ENCODE measurements around the gene MAST4.

MAST4 gene

DNA sequence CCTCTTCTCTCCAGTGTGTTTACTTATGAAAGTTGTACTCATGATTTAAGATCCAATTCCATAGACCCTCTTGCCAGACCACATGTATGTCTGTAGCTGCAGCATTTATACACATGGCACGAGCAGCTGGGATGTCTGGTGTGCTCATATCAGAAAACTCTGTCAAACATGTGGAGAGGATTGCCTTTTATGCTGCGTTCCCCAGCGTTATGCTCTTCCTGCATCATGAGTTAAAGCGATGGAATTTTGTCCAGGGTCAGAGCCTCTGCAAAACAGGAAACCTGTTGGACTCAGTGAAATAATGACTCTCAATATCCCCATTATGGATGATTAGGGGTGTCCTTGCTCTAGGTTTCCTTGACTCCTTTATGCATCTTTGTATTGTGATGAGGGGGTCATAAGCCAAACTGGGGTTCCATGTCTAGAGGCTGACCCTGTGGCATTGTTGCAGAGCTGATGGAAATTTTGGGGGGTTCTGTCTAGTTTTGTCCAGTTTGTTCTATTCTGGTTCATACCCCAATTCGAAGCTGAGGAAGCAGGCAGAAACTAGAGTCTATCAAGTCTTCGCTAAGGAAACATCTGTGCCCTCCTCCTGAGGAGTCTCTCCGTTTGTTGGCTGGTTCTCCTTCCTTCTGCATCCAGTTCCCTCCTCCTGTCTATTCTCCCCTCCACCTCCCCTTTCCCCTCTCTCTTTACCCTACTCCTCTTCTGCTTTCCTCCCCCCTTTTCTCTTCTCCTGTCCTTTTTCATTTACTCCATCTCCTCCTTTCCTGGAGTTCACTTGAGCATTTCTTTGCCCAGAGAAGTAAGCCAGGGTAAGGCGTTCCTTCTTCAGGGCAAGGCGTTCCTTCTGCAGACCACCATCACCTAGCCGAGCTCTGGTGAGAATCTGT is 252.8 kb downstream of the MAST4 start:
- no peak for DNase-seq (ENCODE audit: low spot score)

DNA sequence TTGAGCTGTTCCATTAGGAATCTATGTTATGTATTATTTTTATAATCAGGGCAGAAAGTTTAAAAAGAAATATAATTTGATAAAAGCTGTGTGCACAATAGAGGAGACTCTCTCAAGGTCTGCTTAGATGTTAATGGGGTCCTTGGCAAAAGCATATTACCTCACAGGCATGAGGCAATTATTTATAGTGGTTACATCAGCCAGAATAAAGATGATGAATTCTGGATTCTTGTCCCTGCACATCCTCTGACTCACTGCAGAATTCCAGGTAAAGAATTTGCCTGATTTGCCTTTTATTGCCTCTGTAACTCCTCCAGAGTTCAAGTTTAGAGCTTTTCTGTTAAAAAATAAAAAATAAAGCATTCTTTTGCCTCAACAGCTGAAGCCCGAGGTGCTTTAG is 253.6 kb downstream of the MAST4 start:
- no peak for DNase-seq (ENCODE audit: low spot score)

DNA sequence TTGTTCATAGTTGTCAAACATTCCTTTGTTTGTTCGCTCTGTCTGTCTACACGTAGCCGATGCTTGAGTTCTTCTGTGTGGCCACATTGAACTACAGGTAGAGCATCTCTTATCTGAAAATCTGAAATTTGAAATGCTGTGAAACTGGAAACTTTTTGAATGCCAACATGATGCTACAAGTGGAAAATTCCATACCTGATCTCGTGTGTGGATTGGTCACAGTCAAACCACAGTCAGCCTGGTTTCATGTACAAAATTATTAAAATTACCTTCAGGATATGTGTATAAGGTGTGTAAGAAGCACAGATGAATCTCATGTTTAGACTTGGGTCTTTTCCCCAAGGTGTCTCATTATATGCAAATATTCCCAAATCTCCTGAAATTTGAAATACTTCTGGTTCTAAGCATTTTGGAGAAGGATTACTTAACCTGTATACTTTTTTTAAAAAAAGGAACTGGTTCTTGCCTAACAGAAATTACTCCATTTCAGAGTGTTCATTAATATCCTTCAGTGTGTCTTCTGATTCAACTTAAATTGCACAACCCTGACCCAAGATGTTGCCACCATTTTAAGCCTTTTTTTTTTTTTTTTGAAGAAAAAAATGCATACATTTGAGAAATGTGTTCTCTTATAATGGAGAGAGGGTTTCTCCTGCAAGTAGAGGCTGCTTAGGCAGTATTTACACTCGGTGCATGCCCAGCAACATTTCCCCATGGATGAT is 254.3 kb downstream of the MAST4 start:
- DNase-seq (ENCODE audit: low spot score), result no peak

DNA sequence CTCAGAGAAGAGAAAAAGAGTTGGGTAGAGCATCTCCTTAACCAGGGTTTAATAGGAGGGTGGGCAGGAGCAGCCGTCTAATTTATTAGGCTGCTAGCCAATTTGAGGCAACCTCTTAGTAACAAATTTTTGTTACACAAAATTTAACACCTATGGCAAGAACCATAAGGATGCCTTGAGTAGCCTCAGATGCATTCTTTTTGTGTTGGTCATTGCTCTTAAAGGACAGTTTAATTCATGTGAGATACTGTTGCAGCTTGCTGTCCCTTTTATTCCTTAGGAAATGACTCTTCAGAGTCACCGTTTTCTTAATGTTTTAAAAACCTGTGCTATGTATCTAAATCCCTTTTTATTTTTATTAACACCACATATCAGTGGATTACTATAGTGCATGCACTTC is 255.1 kb downstream of the MAST4 start:
- DNase-seq (ENCODE audit: low spot score), result no peak

DNA sequence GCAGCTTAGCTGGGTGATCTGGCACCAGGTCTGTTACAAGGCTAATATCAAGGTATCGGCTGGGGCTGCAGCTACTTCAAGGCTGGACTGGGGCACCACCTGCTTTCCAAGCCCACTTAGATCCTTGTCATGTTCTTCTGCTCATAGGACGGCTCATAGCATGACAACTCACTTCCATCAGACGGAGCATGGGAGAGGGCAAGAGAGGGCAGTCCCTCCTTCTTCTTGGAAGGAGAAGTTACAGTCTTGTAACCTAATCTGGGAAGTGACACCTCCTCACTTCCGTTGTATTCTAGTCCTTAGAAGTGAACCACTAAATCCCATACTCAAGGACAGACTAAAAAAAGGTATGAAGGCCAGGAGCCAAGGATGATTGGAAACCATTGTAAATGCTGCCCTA is 258.2 kb downstream of the MAST4 start:
- DNase-seq (ENCODE audit: low spot score), result no peak

DNA sequence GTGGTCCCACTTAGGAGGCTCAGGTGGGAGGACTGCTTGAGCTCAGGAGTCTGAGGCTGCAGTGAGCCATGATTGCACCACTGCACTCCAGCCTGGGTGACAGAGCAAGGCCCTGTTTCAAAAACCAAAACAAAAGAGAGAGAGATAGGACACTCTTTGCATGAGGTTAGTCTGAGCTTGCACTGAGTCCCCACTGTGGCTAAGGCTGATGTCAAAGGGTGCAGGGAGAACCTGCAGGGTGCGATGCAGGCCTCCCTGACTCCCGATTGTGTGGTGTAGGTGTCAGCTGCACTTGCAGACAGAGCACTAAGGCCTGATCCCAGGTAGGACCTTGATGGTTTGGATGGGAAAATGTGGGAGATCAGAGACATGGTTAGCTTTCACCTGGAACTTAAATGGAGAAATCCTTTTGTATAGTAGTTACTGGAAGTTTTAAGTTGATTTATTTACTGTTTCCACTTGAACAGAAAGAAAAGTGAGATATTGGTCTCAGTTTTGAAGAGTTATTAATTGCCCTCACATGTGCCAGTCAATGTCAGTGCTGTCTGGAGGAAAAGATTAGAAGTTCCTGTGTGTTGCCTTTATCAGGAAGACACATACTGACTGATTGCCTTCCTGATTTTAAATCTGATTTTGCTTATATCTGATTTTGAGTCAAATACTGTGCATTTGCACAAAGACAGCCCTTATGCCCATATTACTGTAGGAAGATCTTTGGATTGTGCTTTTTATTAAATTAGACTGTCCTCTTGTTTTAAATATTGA is 260.0 kb downstream of the MAST4 start:
- no peak for DNase-seq (ENCODE audit: low spot score)

DNA sequence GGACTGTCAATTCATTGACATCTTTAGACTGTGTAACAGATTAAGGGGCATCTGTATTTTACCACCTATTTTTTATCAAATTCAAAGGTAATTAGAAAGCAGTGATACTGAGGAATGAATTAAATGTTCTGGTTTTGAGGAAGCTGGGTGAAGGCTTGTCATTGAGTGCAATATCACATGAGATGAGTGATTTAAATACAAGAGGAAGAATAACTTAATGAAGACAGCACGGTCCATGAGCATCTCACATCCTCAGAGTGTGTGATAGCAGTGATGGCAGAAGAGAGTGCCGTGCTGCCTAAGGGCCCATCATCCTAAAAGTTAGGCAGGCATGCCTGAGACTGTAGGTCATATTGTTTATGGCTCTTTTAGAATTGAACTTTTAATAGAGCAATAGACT is 263.3 kb downstream of the MAST4 start:
- no peak for DNase-seq (ENCODE audit: low spot score)

DNA sequence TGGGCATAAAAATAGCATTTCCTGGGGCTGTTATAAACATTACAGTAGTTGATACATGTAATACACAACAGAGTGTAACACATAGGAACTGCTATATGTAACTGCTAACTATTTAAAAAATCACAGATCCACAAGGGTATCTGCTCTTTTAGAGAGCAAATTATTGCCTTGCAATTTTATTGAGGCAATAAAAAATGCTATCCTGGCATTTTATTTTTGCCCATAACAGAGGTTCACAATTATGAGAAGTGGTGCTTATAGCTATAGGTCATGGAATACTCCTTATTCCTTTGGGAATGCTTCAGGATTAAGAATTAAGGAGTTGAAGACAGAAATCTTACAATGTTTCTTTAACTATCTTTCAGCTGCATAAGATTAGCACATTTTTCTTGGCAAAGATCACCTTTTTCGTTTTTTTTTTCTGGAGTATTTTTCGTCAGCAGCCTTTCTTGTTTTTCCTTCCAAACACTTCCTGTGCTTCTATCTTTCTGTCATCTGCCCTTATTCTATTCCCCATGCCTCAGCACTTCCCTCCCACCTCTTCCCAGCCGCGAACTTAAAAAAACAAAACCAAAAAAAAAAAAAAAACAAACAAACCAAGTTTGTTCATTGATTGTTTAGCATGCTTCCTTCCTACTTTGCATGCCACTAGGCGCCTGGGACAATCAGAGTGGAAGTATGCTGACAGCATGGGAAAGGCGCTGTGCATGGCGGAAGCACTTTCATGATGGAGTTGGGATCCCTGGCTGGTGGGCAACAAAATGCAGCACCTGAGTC is 264.2 kb downstream of the MAST4 start:
- DNase-seq (ENCODE audit: low spot score), result no peak

DNA sequence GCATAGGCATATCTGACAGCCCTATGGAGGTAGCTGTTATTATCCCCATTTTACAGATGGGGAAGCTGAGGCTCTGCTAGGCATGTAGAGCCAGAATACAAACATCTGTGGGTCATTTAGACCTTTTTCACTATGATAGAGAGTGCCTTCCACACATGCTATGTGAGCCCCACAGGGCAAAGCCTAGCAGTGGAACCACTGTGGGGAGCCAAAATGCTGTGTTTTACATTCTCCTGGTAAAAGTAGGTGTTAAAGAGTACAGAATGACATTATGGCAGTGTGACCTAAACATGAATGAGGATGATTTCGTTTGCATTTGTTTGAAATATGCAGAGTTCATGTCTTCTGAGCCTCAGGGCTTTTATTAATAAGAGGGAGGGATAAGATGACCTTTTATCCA is 265.2 kb downstream of the MAST4 start:
- DNase-seq (ENCODE audit: low spot score), result no peak

DNA sequence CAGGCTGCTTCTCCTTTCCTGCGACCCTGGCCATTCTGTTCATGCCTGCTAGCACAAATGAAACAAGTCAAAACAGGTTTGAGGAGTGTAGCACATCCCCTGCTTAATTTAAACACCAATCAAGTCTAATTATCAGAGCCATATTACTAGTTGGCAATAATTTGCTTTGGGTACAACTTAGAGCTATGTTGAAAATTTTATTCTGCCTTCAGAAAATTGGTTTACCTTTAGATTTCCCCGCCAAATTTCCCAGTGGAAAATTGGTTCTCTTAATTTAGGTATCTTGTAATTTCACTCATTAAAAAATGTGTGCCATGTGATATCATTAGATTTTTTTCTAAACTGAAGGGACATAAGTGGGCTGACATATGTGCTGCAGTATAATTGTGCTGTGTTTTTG is 265.8 kb downstream of the MAST4 start:
- no peak for DNase-seq (ENCODE audit: low spot score)

DNA sequence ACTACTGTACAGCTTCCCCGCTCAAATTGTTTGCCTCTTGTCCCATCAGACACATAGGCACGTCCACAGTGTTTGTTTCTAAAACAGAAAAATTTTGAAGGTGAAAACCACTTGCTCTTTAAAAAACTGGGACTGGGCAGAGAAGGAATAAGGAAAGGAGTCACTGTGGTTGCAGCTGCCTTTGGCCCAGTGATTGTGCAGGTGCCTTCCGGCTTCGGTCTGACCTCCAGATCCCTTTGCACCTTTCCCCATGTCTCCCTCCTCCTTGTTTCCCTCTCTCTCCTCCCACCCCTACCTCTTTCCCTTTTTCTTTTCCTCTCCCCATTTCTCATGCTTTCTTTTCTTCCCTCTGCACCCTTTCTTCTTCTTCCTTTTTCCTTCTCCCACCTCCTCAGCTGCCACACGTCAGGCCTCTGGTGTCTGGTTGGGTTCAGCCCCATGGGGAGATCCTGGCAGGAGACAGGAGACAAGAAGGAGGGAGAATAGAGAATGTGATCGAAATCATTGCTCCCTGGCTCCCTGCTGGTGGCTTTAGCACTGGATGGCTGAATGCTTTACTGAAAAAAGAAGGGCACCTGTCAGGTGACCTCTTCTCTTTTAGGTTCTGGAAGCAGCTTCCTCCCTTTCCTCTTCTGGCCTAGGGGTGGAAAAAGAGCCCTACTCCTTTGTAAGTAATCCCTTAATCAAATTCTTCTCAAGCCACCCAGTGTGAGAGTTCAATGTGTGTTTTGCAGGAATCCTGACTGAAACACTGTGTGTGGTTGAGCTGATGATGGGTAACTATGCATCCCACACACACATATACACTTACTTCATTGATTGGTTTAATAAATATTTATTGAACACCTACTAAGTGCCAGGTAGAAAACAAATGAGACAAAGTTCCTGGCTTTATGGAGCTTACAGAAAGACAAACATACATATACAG is 267.3 kb downstream of the MAST4 start:
- DNase-seq (ENCODE audit: low spot score), result no peak

DNA sequence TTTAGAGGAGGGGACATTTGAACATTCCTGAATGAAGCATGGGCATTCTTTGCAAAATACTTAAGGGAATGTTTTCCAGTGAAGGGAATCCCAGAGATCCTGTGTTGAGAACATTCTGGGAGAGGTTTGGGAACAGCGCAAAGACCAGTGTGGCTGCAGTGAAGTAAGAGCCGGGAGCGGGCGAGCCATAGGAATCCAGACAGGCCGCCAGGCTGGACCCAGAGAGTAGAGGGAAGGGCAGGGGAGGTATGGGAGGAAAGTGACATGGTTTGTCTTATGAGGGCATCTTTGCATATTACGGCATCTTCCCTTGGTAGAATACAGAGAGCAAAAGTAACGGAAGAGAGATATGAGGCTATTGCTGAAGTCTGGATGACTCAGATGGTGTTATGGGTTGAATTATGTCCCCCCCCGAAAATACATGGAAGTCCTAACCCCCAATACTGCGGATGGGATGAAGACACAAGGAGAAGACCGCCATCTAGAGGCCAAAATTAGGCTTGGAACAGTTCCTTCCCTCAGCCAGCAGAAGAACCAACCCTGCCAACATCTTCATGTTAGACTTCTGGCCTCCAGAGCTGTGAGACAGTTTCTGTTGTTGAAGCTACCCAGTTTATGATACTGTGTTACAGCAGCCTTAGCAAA is 268.2 kb downstream of the MAST4 start:
- DNase-seq (ENCODE audit: low spot score), result no peak

DNA sequence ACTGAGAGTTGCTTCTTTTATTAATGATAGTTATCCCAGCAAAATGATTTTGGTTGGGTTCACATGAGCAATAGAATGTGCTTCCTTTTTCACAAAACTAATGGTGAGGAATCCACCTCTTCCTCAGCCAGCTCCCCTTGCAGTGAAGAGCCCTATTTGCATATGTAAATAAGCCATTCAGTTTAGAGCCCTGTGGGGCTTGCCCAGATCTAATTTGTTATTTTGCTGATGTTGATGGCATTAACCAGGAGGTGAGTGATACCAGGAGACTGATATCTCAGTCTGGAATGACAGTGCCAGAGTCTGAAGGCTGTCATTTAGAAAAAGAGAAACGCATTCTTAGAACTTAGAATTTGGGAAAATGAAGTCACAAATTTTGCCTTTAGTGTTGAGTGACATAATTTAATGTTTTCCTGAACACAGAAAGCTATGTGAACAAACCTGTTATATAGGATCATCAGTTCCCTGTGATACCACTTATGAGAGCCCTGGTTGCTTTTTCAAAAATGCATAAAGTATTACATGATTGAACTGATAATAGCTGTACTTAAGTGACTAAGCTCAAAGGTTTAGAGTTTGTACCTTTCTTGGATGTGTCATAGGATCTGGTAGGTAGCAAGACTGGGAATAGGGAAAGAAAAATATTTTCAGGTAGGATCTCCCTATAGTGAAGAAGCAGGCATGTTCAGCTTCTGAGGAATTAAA is 271.6 kb downstream of the MAST4 start:
- no peak for DNase-seq (ENCODE audit: low spot score)

DNA sequence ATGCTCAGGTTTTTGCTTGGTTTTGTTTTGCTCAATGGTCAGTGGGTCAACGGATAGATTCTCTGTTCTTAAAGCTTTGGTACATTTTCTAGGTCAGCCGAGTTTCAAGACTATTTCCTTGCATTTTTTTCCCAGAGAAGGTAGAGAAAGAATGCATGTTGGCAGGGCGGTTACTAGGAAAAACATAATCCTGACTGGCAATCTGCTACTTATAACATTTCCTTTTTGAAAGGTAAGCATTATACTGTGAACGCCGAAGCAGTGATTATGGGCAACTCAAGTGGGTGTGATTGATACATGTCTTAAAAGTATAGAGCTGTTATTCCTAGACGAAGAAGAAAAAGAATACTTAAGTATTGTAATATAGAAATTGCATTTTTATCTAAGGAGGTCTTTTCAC is 273.2 kb downstream of the MAST4 start:
- no peak for DNase-seq (ENCODE audit: low spot score)

DNA sequence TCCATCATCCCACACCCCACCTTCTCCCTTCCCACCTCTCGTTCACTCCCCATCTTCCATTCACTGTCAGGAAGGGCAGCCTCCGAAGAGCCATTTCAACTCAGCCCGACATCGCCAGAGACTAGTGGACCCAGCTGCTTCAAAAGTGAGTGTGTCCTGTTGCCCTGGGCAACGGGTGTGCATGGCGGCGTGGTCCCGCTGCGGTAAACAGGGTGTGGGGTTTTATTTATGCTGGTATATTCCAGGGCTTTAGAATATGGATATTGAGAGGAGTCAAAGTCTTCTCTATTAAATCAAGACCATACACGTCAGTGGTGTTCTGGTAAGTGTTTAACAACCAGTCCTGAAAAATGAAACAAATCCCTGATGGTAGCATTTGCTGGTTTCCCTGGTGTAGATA is 274.5 kb downstream of the MAST4 start:
- DNase-seq (ENCODE audit: low spot score), result no peak

DNA sequence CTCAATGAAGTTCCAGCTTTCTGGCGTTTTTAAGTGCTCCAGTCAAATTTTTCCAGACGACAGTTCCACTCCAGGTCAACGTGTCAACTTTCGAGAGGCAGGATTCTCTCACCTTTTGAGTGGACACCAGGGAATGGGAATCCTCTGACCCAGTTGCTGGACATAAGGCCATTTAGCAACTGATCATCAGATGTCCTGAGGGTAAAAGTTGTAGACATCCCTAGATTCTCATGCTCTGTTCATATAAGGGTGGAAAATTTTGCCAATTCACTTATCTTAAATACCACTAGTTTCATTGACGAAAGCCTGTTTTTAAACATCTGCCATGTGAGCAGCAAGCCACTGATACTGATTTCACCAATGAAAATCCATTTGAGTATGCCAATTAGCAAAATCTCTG is 275.5 kb downstream of the MAST4 start:
- no peak for DNase-seq (ENCODE audit: low spot score)

DNA sequence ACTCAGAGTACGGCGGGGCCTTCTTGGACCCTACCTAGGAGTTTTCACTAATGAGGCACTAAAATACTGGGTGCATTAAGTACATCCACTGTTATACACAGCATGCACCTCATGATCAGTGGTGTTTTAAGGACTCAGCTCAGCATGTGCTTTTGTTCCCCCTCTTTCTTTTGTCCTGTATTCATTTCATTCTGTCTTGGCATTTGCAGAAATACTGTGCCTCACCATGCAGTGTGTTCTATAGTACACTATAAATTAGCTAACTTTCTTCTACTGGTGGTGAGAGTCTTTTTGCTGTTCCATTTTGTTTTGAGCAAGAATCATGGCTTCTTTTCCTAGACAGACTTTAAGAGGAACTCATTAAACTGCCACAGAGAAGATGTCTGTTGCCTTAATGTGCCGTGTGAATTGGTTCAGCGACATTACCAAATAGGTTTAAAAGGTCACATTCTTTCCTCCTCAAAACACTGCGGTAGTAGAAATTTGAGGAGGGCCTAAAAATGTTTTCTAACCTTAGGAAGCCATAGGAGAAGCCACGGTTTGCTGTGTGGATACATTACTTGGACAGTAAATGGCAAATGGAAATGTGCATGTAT is 276.6 kb downstream of the MAST4 start:
- no peak for DNase-seq (ENCODE audit: low spot score)

DNA sequence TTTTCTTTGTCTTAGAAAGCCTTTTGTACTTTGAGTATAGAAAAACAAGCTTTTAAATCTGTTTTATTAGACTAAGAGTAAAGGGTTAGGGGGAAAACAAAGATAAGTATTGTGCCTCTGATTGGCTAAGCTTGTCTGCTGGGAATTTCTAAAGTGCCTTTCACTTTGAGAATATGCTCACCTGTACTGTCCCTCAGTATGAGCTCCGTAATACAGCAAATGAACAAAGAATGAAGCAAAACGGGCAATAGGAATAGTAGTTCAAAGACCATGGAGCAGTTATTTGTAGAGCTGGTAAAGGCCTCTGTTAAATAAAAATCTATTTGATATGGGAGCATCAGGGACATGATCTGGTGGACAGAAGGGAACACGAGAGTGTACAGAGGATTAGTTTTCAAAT is 277.8 kb downstream of the MAST4 start:
- no peak for DNase-seq (ENCODE audit: low spot score)

DNA sequence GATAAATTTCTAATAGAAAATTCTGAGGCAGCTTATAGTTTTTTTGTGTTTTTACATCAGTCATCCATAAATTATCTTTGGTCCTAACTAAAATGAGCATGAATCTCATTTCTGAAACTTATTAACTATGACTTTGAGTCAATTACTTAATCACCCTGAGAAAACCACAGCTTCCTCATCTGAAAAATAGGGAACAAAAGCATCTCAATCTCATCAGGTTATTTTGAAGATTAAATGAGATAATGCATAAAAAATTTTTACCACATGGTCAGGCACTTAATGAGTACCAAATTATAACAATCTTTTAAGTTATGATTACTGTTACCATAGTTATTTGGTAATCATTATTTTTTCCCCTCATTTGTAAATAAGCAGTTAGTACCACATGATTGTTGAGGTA is 279.1 kb downstream of the MAST4 start:
- DNase-seq (ENCODE audit: low spot score), result no peak
